ENCODE measurements around the gene TMEM138.
A peak's percentile ranks its signal among the peaks of the same experiment; 100 is the strongest.

TMEM138 gene

DNA sequence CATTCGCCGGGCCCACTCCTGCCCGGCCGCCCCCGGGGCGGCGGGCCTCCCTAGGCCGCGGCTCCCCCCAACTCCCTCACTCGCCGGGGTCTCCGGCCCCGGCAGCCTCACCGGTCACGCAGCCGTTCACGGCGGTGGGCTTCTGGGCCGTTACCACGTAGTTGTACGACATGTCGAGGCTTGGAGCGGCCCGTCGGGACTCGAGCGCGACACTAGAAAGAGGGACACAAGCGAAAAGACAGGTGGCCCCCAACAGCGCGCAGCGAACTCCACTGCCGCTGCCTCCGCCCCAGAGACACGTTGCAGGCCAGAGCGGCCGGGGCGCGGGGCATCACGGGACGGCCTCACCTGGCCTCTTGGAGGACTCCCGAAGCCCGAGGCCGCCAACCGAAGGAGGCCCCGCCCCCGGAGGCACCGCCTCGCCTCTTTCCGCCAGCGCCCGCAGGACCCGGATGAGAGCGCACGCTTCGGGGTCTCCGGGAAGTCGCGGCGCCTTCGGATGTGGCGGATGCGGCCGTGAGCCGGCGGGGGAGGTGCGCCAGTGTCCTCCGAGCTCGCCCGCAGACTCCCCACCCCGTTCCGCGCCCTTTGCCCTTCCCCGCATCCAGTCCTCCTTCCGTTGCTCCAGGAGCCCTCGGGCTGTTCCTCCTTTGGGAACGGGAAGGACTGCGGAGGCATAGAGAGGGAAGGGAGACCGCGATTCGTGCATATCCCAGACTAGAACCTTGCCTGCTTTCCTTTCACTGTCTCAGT, 29.2 kb upstream of the TMEM138 start, which contains the start of the genes DDB1 and TKFC:
DDB1 (minus strand) TSS at position 309 of the 753 bp plus-strand sequence; CDS start at position 172, 137 bp downstream.
TKFC (plus strand) TSS at position 432 of the 753 bp plus-strand sequence. CDS start 1,501 bp downstream, outside the sequence.
- DNase-seq (ENCODE audit: insufficient read length, low spot score) = peak; percentile 98
- TF ChIP-seq TAF1 (IDR thresholded peaks at IDR 0.05; ENCODE audit: low read depth, low read length) = peak; percentile 86
- TF ChIP-seq PAX5 (IDR thresholded peaks at IDR 0.05; ENCODE audit: insufficient read depth, low read length, severe bottlenecking) = no peak
- TF ChIP-seq POLR2AphosphoS5 (IDR thresholded peaks at IDR 0.05; ENCODE audit: low read depth, low read length) = peak; percentile 93
- no peak; the same call in 1 of the 2 replicates for TF ChIP-seq POU2F2 (IDR thresholded peaks at IDR 0.05; ENCODE audit: low read depth, low read length)
- 0 out of 2 replicates have a peak, but pooled peaks have one; percentile 22 for TF ChIP-seq SPI1 (IDR thresholded peaks at IDR 0.05; ENCODE audit: low read depth, low read length)
- peak; percentile 94 for TF ChIP-seq POLR2A (IDR thresholded peaks at IDR 0.05; ENCODE audit: low read depth, low read length)
- FAIRE-seq = peak; percentile 83

GRCh38 chr11:61333550-61334433, 28.4 kb upstream of the TMEM138 start:
- no peak for TF ChIP-seq POU2F2 (IDR thresholded peaks at IDR 0.05; ENCODE audit: low read depth, low read length)
- no peak for TF ChIP-seq TAF1 (IDR thresholded peaks at IDR 0.05; ENCODE audit: low read depth, low read length)
- no peak for TF ChIP-seq PAX5 (IDR thresholded peaks at IDR 0.05; ENCODE audit: insufficient read depth, low read length, severe bottlenecking)
- TF ChIP-seq POLR2AphosphoS5 (IDR thresholded peaks at IDR 0.05; ENCODE audit: low read depth, low read length) = no peak; the same call in 1 of the 2 replicates
- no peak for TF ChIP-seq SPI1 (IDR thresholded peaks at IDR 0.05; ENCODE audit: low read depth, low read length)
- TF ChIP-seq POLR2A (IDR thresholded peaks at IDR 0.05; ENCODE audit: low read depth, low read length) = no peak
- no peak for DNase-seq (ENCODE audit: insufficient read length, low spot score)
- no peak for FAIRE-seq

- TF ChIP-seq PAX5 (IDR thresholded peaks at IDR 0.05; ENCODE audit: insufficient read depth, low read length, severe bottlenecking) = no peak
- no peak for TF ChIP-seq POLR2AphosphoS5 (IDR thresholded peaks at IDR 0.05; ENCODE audit: low read depth, low read length)
- no peak for TF ChIP-seq SPI1 (IDR thresholded peaks at IDR 0.05; ENCODE audit: low read depth, low read length)
- no peak for TF ChIP-seq POLR2A (IDR thresholded peaks at IDR 0.05; ENCODE audit: low read depth, low read length)
- FAIRE-seq (no peak), DNase-seq (ENCODE audit: insufficient read length, low spot score) (no peak)
Observed at GRCh38 chr11:61334434-61335354, 27.5 kb upstream of the TMEM138 start.

DNA sequence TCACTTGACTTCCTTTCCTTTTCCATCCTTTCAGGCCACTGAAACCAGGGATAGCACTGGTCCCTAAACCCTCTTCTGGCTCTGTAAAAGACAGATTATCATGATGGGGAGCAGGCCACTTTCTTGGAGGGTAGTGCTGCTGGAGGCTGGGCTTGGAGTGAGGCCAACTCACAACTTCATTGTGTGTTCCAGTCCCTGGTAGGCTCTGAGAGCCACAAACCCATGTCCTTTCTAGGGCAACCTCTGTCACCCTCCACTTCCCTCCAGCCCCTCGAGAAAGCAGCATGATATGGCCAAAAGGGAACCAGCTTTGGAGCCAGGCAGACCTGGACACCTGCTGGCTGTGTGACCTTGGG, 26.8 kb upstream of the TMEM138 start:
- FAIRE-seq (no peak), DNase-seq (ENCODE audit: insufficient read length, low spot score) (no peak)
- no peak for TF ChIP-seq POLR2A (IDR thresholded peaks at IDR 0.05; ENCODE audit: low read depth, low read length)
- TF ChIP-seq PAX5 (IDR thresholded peaks at IDR 0.05; ENCODE audit: insufficient read depth, low read length, severe bottlenecking) = no peak
- no peak for TF ChIP-seq SPI1 (IDR thresholded peaks at IDR 0.05; ENCODE audit: low read depth, low read length)
- no peak for TF ChIP-seq TAF1 (IDR thresholded peaks at IDR 0.05; ENCODE audit: low read depth, low read length)

DNA sequence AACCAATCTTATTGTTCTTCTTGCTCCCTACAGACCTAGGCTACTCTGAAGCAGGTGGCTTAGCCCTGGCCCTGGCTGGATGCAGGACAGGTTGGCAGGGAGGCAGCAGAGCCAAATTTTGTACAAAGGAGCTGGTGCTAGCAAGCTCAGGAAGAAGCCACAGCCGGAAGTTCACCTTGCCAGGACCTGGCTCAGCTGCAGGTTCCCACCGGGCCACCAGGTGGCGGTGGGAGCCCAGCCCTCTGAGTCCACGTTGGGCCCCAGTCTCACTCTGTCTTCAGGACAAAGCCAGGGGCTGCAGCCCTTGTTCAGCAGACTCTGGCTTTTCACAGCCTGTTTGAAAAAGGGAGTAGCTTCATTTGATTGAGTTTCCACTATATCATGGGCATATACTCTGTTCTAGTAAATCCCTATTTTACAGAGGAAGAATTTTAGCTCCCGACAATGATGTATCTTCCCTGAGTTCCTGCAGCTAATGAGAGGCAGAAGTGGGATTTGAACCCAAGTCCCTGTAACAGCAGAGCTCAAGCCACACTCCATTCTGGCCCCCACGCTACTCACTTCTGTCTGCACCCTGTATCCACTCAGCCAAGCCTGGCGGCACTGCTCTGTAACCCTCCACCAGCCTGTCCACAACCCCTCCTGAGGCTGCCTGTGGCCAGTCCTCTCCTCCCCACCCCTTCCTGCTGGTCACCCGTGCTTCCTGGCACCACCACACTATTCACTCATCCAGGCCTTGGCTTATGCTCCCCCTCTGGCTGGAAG, 25.8 kb upstream of the TMEM138 start:
- FAIRE-seq (peak; percentile 62), DNase-seq (ENCODE audit: insufficient read length, low spot score) (peak; percentile 93)
- TF ChIP-seq PAX5 (IDR thresholded peaks at IDR 0.05; ENCODE audit: insufficient read depth, low read length, severe bottlenecking) (no peak), SPI1 (IDR thresholded peaks at IDR 0.05; ENCODE audit: low read depth, low read length) (no peak), POLR2A (IDR thresholded peaks at IDR 0.05; ENCODE audit: low read depth, low read length) (no peak), POU2F2 (IDR thresholded peaks at IDR 0.05; ENCODE audit: low read depth, low read length) (no peak), POLR2AphosphoS5 (IDR thresholded peaks at IDR 0.05; ENCODE audit: low read depth, low read length) (no peak), TAF1 (IDR thresholded peaks at IDR 0.05; ENCODE audit: low read depth, low read length) (no peak)

DNA sequence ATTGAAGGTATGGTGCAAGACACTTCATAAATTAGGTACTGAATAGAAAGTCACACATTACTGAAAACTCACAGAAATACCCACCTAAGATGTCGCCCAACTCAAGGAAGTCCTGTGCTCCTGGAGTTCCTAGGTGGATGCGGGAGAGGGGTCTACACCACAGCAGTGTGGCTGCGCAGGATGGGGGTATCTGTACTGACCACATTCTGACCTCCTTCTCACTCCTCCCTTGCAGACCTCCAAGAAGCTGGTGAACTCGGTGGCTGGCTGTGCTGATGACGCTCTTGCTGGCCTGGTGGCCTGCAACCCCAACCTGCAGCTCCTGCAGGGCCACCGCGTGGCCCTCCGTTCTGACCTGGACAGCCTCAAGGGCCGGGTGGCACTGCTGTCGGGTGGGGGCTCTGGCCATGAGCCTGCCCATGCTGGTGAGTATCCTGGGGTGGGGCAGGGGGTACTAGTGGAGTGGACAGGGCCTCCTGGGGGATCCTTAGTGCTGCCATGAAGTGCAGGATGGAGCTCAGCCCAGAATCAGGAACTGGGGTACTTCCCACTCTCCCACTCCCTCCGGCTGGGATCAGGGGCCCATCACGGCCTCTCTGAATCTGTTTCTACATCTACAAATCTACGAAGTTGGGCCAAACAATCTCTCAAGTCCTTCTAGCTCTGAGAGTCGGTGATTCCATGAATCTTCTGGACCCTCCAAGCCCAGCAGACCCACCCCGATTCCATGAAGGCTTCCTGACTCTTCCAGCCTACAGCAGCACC, 24.3 kb upstream of the TMEM138 start:
- DNase-seq (ENCODE audit: insufficient read length, low spot score) (no peak), FAIRE-seq (no peak)
- TF ChIP-seq PAX5 (IDR thresholded peaks at IDR 0.05; ENCODE audit: insufficient read depth, low read length, severe bottlenecking) = no peak
- no peak for TF ChIP-seq POU2F2 (IDR thresholded peaks at IDR 0.05; ENCODE audit: low read depth, low read length)

DNA sequence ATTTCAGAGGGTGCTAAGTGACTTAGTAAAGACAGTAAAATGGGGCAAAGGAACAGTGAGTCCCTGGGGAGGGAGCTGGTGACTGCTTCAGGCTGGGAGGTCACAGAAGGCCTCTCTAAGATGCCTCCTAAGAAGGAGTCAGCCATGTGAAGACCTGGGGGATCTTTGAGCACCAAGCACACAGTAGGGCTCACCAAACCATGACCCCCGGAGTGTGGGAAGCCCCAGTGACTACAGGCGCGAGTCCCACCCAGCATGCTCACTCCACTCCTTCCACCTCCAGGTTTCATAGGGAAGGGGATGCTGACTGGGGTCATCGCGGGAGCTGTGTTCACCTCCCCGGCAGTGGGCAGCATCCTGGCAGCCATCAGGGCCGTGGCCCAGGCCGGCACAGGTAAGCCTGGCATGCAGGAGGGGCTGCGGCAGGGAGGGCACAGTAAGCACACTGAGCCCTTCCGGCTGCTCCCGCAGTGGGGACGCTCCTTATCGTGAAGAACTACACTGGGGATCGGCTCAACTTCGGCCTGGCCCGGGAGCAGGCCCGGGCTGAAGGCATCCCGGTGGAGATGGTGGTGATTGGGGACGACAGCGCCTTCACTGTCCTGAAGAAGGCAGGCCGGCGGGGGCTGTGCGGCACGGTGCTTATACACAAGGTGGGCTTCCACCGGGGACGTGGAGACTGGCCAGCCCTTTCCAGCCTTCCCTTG, 23.2 kb upstream of the TMEM138 start:
- TF ChIP-seq TAF1 (IDR thresholded peaks at IDR 0.05; ENCODE audit: low read depth, low read length) (no peak), POLR2A (IDR thresholded peaks at IDR 0.05; ENCODE audit: low read depth, low read length) (no peak), SPI1 (IDR thresholded peaks at IDR 0.05; ENCODE audit: low read depth, low read length) (no peak), POU2F2 (IDR thresholded peaks at IDR 0.05; ENCODE audit: low read depth, low read length) (no peak), PAX5 (IDR thresholded peaks at IDR 0.05; ENCODE audit: insufficient read depth, low read length, severe bottlenecking) (no peak)
- no peak for DNase-seq (ENCODE audit: insufficient read length, low spot score)
- FAIRE-seq = no peak
